ENCODE data around the gene OTOP1. TPM values are rescaled to one million over a fixed set of nuclear protein-coding genes. Genes with fewer than 3 reads are reported as not detected.
"Not testable (repeated sequence)": the region's sequence is repeated elsewhere in the genome, so short reads cannot be mapped to it uniquely, and the experiment has no call there.

Gene OTOP1
- total RNA-seq: not detected

GRCh38 chr4:4226606-4227438 lies at the start of gene OTOP1:
Gene OTOP1, minus strand, starts transcription at chr4:4226929. Its CDS starts 65 bp downstream, at chr4:4226864.
- Mint-ChIP-seq H3K9me3 (no peaks in the 10 kb centered on the region), H3K27me3 (ENCODE audit: low read depth) (peaks cover 64% of the 10 kb centered on the region), H3K36me3 (ENCODE audit: insufficient read depth) (no peaks in the 10 kb centered on the region), H3K4me1 (ENCODE audit: low read depth) (peaks cover 5% of the 10 kb centered on the region), H3K4me3 (no peak within 1 kb of the TSS)
- DNase-seq: no peak
- no peak for ATAC-seq

- Mint-ChIP-seq H3K4me1 (ENCODE audit: low read depth) (peaks cover 19% of the 10 kb centered on the region), H3K36me3 (ENCODE audit: insufficient read depth) (peaks cover 55% of the 10 kb centered on the region), H3K27me3 (ENCODE audit: low read depth) (no peaks in the 10 kb centered on the region), H3K4me3 (no peak overlapping the region), H3K9me3 (no peaks in the 10 kb centered on the region)
- ATAC-seq (no peak), DNase-seq (no peak)
Measured at GRCh38 chr4:4274226-4274625, 47.5 kb upstream of the OTOP1 start.

- no peaks in the 10 kb centered on the region for H3K27me3 Mint-ChIP-seq (ENCODE audit: low read depth)
- H3K4me3 Mint-ChIP-seq: no peak overlapping the region
- H3K36me3 Mint-ChIP-seq (ENCODE audit: insufficient read depth): peaks cover 56% of the 10 kb centered on the region
- no peak for ATAC-seq
- no peak for DNase-seq
- no peaks in the 10 kb centered on the region for H3K9me3 Mint-ChIP-seq
- H3K4me1 Mint-ChIP-seq (ENCODE audit: low read depth): peaks cover 30% of the 10 kb centered on the region
Measured at GRCh38 chr4:4271912-4272311, 45.2 kb upstream of the OTOP1 start.

- H3K4me1 Mint-ChIP-seq (ENCODE audit: low read depth): peaks cover 33% of the 10 kb centered on the region
- no peaks in the 10 kb centered on the region for H3K27me3 Mint-ChIP-seq (ENCODE audit: low read depth)
- DNase-seq: no peak
- H3K9me3 Mint-ChIP-seq: no peaks in the 10 kb centered on the region
- peaks cover 52% of the 10 kb centered on the region for H3K36me3 Mint-ChIP-seq (ENCODE audit: insufficient read depth)
- no peak overlapping the region for H3K4me3 Mint-ChIP-seq
- ATAC-seq: no peak
Measured at GRCh38 chr4:4270529-4270928, 43.8 kb upstream of the OTOP1 start.

GRCh38 chr4:4269856-4270255 lies 43.1 kb upstream of the OTOP1 start:
- H3K4me1 Mint-ChIP-seq (ENCODE audit: low read depth): peaks cover 33% of the 10 kb centered on the region
- DNase-seq: no peak
- ATAC-seq: peak in 1 of 2 donors; percentile 53
- no peaks in the 10 kb centered on the region for H3K27me3 Mint-ChIP-seq (ENCODE audit: low read depth)
- H3K36me3 Mint-ChIP-seq (ENCODE audit: insufficient read depth): peaks cover 48% of the 10 kb centered on the region
- H3K9me3 Mint-ChIP-seq: no peaks in the 10 kb centered on the region
- H3K4me3 Mint-ChIP-seq: peak overlapping the region; percentile 62

- H3K4me1 Mint-ChIP-seq (ENCODE audit: low read depth): peaks cover 33% of the 10 kb centered on the region
- peaks cover 42% of the 10 kb centered on the region for H3K36me3 Mint-ChIP-seq (ENCODE audit: insufficient read depth)
- ATAC-seq: peak in 1 of 2 donors; percentile 52
- DNase-seq: no peak
- H3K4me3 Mint-ChIP-seq: peak overlapping the region; percentile 62
- no peaks in the 10 kb centered on the region for H3K27me3 Mint-ChIP-seq (ENCODE audit: low read depth)
- H3K9me3 Mint-ChIP-seq: no peaks in the 10 kb centered on the region
Measured at GRCh38 chr4:4269331-4269731, 42.6 kb upstream of the OTOP1 start.

GRCh38 chr4:4268776-4269175 lies 42.0 kb upstream of the OTOP1 start:
- no peak for DNase-seq

GRCh38 chr4:4267981-4268380 lies 41.3 kb upstream of the OTOP1 start:
- Mint-ChIP-seq H3K4me1 (ENCODE audit: low read depth) (peaks cover 31% of the 10 kb centered on the region), H3K36me3 (ENCODE audit: insufficient read depth) (peaks cover 34% of the 10 kb centered on the region), H3K9me3 (no peaks in the 10 kb centered on the region), H3K27me3 (ENCODE audit: low read depth) (no peaks in the 10 kb centered on the region), H3K4me3 (peak overlapping the region; percentile 38)
- ATAC-seq (no peak), DNase-seq (no peak)

More at GRCh38 chr4:4268776-4269175, 42.0 kb upstream of the OTOP1 start:
- H3K4me1 Mint-ChIP-seq (ENCODE audit: low read depth): peaks cover 31% of the 10 kb centered on the region
- no peaks in the 10 kb centered on the region for H3K9me3 Mint-ChIP-seq
- H3K4me3 Mint-ChIP-seq: peak overlapping the region; percentile 62
- no peak for ATAC-seq
- peaks cover 40% of the 10 kb centered on the region for H3K36me3 Mint-ChIP-seq (ENCODE audit: insufficient read depth)
- H3K27me3 Mint-ChIP-seq (ENCODE audit: low read depth): no peaks in the 10 kb centered on the region

- Mint-ChIP-seq H3K27me3 (ENCODE audit: low read depth) (peaks cover 4% of the 10 kb centered on the region), H3K4me1 (ENCODE audit: low read depth) (peaks cover 2% of the 10 kb centered on the region), H3K36me3 (ENCODE audit: insufficient read depth) (no peaks in the 10 kb centered on the region), H3K4me3 (no peak overlapping the region), H3K9me3 (no peaks in the 10 kb centered on the region)
- no peak for DNase-seq
- peak; percentile 76 to 85 for ATAC-seq
Measured at GRCh38 chr4:4260185-4260751, 33.5 kb upstream of the OTOP1 start.

GRCh38 chr4:4259484-4260100 lies 32.9 kb upstream of the OTOP1 start:
- ATAC-seq (no peak), DNase-seq (no peak)
- Mint-ChIP-seq H3K36me3 (ENCODE audit: insufficient read depth) (no peaks in the 10 kb centered on the region), H3K27me3 (ENCODE audit: low read depth) (peaks cover 4% of the 10 kb centered on the region), H3K4me1 (ENCODE audit: low read depth) (peaks cover 2% of the 10 kb centered on the region), H3K9me3 (no peaks in the 10 kb centered on the region), H3K4me3 (no peak overlapping the region)

GRCh38 chr4:4257705-4258104 lies 31.0 kb upstream of the OTOP1 start:
- H3K4me1 Mint-ChIP-seq (ENCODE audit: low read depth); H3K9me3 Mint-ChIP-seq; H3K27me3 Mint-ChIP-seq (ENCODE audit: low read depth); H3K4me3 Mint-ChIP-seq; ATAC-seq; H3K36me3 Mint-ChIP-seq (ENCODE audit: insufficient read depth); DNase-seq: not testable (repeated sequence)

GRCh38 chr4:4256799-4257198 lies 30.1 kb upstream of the OTOP1 start:
- ATAC-seq (no peak), DNase-seq (no peak)
- peaks cover 8% of the 10 kb centered on the region for H3K27me3 Mint-ChIP-seq (ENCODE audit: low read depth)
- H3K4me1 Mint-ChIP-seq (ENCODE audit: low read depth): peaks cover 2% of the 10 kb centered on the region
- no peak overlapping the region for H3K4me3 Mint-ChIP-seq
- H3K36me3 Mint-ChIP-seq (ENCODE audit: insufficient read depth): no peaks in the 10 kb centered on the region
- no peaks in the 10 kb centered on the region for H3K9me3 Mint-ChIP-seq

- Mint-ChIP-seq H3K4me1 (ENCODE audit: low read depth) (no peaks in the 10 kb centered on the region), H3K9me3 (no peaks in the 10 kb centered on the region), H3K4me3 (no peak overlapping the region), H3K27me3 (ENCODE audit: low read depth) (peaks cover 8% of the 10 kb centered on the region), H3K36me3 (ENCODE audit: insufficient read depth) (no peaks in the 10 kb centered on the region)
- ATAC-seq: no peak
- no peak for DNase-seq
Measured at GRCh38 chr4:4254666-4255065, 27.9 kb upstream of the OTOP1 start.

GRCh38 chr4:4254199-4254598 lies 27.5 kb upstream of the OTOP1 start:
- Mint-ChIP-seq H3K4me3 (no peak overlapping the region), H3K27me3 (ENCODE audit: low read depth) (peaks cover 8% of the 10 kb centered on the region), H3K9me3 (no peaks in the 10 kb centered on the region), H3K36me3 (ENCODE audit: insufficient read depth) (no peaks in the 10 kb centered on the region), H3K4me1 (ENCODE audit: low read depth) (peaks cover 2% of the 10 kb centered on the region)
- ATAC-seq (no peak), DNase-seq (no peak)

GRCh38 chr4:4249866-4250265 lies 23.1 kb upstream of the OTOP1 start:
- peaks cover 4% of the 10 kb centered on the region for H3K27me3 Mint-ChIP-seq (ENCODE audit: low read depth)
- no peaks in the 10 kb centered on the region for H3K9me3 Mint-ChIP-seq
- peak overlapping the region; percentile 53 for H3K4me3 Mint-ChIP-seq
- DNase-seq (no peak), ATAC-seq (no peak)
- peaks cover 13% of the 10 kb centered on the region for H3K36me3 Mint-ChIP-seq (ENCODE audit: insufficient read depth)
- H3K4me1 Mint-ChIP-seq (ENCODE audit: low read depth): peaks cover 20% of the 10 kb centered on the region
